CD4-positive, alpha-beta T cell treated with Interleukin-4 for 4 hours (primary cell): ENCODE results near the gene KCNH6.

Source experiments
- DNase-seq: peaks from one replicate; pipeline ENCODE4 v3.0.0-alpha.2; 2020

Gene KCNH6

DNA sequence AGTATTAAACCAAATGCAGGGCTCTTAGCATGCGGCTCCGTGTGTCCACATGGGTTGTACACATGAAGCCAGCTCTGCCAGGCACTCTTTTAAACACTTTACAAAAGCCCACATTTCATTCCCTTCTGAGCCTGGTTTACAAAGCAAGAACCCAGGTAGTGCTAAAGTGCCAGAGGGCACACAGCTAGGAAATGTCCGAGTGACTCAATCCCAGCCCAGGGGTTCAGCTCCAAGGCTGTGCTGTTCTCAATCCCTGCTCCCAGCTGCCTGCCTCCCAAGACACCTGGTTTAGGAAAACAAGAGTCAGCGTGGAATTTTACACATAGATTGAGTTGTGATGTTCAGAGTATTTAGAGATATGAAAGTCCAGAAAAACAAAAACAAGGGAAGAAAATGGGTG is 13.8 kb downstream of the KCNH6 start:
- no peak for DNase-seq

DNA sequence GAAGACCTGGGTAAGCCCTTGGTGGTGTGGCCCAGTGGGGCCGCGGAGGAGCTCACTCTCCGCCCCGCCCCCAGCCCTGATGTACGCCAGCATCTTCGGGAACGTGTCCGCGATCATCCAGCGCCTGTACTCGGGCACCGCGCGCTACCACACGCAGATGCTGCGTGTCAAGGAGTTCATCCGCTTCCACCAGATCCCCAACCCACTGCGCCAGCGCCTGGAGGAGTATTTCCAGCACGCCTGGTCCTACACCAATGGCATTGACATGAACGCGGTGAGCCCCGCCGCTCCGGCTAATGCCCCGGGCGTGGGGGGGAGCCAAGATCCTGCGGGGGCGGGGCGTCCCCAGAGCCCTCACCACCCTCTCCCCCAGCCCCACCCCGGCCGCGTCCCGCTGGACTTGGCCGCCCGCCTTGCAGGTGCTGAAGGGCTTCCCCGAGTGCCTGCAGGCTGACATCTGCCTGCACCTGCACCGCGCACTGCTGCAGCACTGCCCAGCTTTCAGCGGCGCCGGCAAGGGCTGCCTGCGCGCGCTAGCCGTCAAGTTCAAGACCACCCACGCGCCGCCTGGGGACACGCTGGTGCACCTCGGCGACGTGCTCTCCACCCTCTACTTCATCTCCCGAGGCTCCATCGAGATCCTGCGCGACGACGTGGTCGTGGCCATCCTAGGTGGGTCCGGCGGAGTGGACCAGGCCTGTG is 15.0 kb downstream of the KCNH6 start:
- DNase-seq, result no peak

- DNase-seq, result no peak
These were observed 15.8 kb downstream of the KCNH6 start for GRCh38 chr17:63538693-63539595.

GRCh38 chr17:63540590-63540989 is 17.4 kb downstream of the KCNH6 start:
- no peak for DNase-seq

GRCh38 chr17:63542218-63542545 is 19.0 kb downstream of the KCNH6 start:
- no peak for DNase-seq

- DNase-seq, result no peak
These were observed 20.0 kb downstream of the KCNH6 start for GRCh38 chr17:63542942-63543821.

- no peak for DNase-seq
These were observed 20.8 kb downstream of the KCNH6 start for GRCh38 chr17:63543822-63544420.

- no peak for DNase-seq
These were observed 21.5 kb downstream of the KCNH6 start for GRCh38 chr17:63544467-63545301.

DNA sequence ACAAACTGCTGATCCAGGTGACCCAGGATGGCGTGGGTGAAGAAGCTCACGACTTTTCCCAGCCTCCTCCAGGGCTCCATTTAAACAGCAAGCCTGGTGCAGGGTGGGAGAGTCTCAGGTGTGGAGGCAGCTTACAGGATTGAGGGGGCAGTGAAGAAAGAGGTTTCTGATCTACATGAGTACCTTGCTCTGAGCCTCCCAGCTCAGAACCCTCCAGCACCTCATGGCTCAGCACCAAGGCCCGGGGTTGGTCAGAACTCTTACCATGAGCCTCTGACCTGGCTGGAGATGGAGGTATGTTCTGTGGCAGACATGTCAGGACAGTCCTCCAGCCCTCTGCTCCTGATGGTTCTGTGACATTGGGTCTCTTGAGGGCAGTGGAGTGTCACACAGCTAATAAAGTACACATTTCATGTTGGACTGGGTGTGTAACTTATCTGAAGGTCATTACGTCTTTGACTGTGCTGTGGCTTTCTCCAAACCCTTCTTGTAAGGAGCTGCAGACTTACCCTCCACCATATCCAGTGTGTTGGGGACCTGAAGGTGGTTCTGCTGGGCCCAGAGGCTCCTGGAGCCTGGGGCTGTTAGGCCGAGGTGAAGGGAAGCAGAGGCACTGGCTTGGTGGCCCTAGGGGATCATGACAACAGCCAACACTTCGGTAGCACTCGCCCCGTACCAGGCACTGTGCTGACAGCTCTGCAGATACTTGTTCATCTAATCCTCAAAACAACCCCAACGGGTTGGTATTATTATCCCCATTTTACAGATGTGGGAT is 23.3 kb downstream of the KCNH6 start:
- DNase-seq, result no peak

DNA sequence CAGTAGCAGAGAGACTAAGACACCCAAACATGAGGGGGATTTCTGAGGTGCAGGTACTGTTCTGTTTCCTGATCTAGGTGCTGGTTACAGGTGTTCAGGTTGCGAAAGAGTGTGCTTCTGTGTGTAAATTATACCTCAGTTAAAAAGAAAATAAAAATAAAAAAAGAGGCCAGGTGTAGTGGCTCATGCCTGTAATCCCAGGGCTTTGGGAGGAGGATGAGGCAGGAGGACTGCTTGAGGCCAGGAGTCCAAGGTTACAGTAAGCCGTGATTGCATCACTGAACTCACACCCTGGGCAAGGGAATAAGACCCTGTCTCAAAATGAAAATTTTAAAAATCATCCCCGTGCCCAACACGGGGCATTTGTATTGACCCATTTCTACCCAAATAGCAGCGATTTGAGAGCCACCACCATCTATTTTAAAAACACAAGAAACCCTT is 23.9 kb downstream of the KCNH6 start:
- DNase-seq, result no peak

DNA sequence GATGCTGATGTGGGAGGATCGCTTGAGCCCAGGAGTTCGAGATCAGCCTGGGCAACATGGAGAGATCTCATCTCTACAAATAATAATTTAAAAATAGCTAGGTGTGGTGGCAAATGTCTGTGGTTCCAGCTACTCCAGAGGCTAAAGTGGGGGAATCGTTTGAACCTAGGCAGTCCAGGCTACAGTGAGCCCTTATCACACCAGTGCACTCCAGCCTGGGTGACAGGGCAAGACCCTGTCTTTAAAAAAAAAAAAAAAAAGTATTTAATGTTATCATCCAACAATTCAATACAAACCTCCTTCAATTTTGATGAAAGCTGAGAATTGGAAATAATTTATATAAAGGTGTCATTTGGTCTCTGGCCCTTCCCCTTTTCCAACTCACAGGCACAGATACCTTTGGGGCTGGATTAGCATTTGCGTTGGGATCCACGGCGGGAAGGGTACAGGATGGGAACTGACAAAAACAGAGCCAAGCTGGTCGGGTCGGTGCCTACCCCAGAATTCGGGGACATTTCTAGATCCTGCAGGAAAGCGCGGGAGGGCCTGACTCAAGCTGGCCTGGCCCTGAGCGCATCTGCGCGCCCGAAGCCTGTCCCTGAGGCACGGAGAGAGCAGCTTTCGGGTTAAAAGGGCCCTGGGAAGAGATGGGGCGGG is 26.3 kb downstream of the KCNH6 start:
- no peak for DNase-seq

GRCh38 chr17:63549946-63550816 is 27.0 kb downstream of the KCNH6 start, which contains the start of gene DCAF7:
Gene DCAF7 (plus strand): TSS chr17:63550477. CDS start chr17:63550678, 201 bp downstream.
- peak; percentile 100 for DNase-seq

GRCh38 chr17:63550817-63551639 is 27.9 kb downstream of the KCNH6 start:
- no peak for DNase-seq

GRCh38 chr17:63552211-63552610 is 29.1 kb downstream of the KCNH6 start:
- no peak for DNase-seq

- DNase-seq, result no peak
These were observed 32.5 kb downstream of the KCNH6 start for GRCh38 chr17:63555500-63556156.

- DNase-seq, result no peak
These were observed 34.3 kb downstream of the KCNH6 start for GRCh38 chr17:63557416-63557815.

GRCh38 chr17:63558441-63558840 is 35.3 kb downstream of the KCNH6 start:
- no peak for DNase-seq

GRCh38 chr17:63561819-63562218 is 38.7 kb downstream of the KCNH6 start:
- no peak for DNase-seq
